SKM-1 (cell line): ENCODE measurements around the gene DEFB126.
"Not testable (repeated sequence)": the region's sequence is repeated elsewhere in the genome, so short reads cannot be mapped to it uniquely, and the experiment has no call there.

Experiments
- DNase-seq: peaks from one replicate; lab custom pipeline; 2025; ENCODE audit not compliant: unreplicated experiment; lab: John Stamatoyannopoulos, UW

The DEFB126 gene

GRCh38 chr20:142290-142689, at the start of gene DEFB126:
DEFB126 (plus strand) TSS chr20:142590; CDS start chr20:142629, 39 bp downstream.
- DNase-seq = no peak

DNA sequence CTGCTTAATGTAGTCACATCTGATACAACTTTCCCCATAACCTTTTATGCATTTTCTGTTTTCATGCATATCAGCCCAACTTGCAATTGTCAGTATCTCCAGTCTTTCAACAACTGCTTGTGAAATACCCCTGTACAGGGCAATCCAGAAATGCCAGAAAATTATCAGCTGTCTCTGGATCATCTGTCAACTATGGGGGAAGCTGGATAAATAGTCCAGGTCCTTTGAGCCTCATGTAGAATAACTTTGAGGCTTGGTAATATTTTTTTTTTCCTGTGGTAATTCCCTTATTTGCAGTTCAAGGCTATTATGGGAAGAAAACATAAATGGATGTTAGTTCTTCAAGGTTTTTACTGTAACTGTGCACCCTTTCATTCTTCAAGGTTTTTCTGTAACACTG, 48.7 kb upstream of the DEFB126 start:
- no peak for DNase-seq

GRCh38 chr20:95215-95614, 47.2 kb upstream of the DEFB126 start:
- no peak for DNase-seq

- not testable (repeated sequence) for DNase-seq
Observed at GRCh38 chr20:97691-98090, 44.7 kb upstream of the DEFB126 start.

- DNase-seq = no peak
Observed at GRCh38 chr20:101975-102374, 40.4 kb upstream of the DEFB126 start.

- no peak for DNase-seq
Observed at GRCh38 chr20:103456-103855, 38.9 kb upstream of the DEFB126 start.

DNA sequence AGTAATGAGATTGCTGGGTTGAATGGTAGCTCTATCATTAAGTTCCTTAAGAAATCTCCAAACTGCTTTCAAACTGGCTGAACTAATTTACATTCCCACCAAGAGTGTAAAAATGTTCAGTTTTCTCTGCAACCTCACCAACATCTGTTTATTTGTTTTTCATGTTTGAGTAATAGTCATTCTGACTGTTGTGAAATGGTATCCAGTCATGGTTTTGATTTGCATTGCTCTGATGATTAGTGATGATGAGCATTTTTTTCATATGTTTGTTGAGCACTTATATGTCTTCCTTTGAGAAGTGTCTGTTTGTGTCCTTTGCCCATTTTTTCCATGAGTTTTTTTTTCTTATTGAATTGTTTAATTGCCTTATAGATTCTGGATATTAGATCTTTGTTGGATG, 30.0 kb upstream of the DEFB126 start:
- no peak for DNase-seq

- DNase-seq = no peak
Observed at GRCh38 chr20:117518-117917, 24.9 kb upstream of the DEFB126 start.

- not testable (repeated sequence) for DNase-seq
Observed at GRCh38 chr20:129786-130323, 12.5 kb upstream of the DEFB126 start.

GRCh38 chr20:137668-138490, 4.5 kb upstream of the DEFB126 start:
- no peak for DNase-seq

- no peak for DNase-seq
Observed at GRCh38 chr20:145877-146276, 3.5 kb downstream of the DEFB126 start.

- DNase-seq = no peak
Observed at GRCh38 chr20:152131-152530, 9.7 kb downstream of the DEFB126 start.

DNA sequence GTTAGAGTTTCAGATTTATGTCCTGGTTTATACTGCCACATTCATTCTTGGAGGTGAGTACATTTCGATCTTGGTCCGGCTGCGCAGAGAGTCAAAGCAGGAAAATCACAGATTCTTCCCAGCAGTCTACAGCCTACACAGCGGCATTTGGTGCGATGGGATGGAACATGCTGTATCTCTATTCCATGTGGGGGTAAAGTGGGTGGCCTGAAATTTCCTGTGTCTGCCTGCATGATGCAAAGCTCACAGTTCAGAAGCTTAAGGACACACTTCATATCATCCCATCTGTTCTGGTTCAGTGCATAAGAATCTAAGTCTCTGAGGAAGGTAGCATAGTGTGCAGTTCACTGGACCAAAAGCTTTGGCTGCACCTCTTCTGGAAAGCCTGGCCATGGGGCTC, 14.8 kb downstream of the DEFB126 start, which contains the start of gene DEFB127:
Gene DEFB127, plus strand, starts transcription at position 301 of the 400 bp plus-strand sequence. Its CDS starts 91 bp downstream, at position 392.
- DNase-seq = no peak

- no peak for DNase-seq
Observed at GRCh38 chr20:164618-165017, 22.2 kb downstream of the DEFB126 start.

DNA sequence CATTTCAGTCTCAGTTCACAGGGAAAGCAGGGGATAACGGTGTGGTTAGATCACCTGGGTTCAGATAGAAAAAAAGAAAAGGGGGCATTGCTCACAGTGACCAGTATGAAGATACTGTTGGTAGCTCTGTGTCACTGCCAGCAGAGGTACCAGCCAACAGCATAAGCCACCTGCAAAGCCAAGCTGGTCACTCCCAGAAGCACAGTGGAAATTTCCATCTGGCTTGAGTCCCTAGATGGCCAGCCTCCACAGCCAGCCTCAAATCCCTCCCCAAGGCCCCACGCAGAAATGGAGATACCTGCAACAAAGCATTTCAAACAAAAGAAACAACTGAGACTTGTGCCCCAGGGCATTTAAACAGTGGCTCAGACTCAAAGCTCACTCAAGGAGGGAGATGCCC, 26.5 kb downstream of the DEFB126 start:
- no peak for DNase-seq

DNA sequence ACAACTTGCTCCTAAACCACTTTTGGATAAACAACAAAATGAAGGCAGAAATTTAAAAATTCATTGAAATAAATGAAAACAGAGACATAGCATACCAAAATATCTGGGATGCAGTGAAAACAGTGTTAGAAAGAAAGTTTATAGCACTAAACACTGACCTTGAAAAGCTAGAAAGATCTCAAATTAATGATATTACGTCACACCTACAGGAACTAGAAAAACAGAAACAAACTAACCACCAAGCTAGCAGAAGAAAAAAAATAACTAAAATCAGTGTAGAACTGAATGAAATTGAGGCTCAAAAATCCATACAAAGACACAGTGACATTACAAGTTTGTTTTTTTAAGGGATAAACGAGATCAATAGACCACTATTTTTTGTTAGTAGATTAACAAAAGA, 41.9 kb downstream of the DEFB126 start:
- no peak for DNase-seq

DNA sequence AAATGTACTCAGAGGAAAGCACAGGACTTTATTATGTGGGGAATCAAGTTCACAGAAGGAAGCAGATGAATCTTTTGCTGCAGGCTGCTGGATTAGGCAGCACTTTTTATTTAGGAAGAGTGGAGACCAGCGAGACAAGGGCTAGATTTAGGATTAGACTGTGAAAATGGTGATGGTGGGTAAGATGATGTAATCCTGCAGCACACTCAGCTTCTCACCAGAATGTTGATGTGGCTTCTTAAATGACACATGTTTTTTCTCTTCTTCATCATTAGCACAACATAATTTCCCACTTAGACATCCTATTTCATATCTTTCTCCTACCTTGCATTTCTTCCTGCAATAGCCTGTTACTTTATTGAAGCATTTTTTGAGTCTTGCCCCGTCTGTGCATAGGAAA, 45.3 kb downstream of the DEFB126 start:
- no peak for DNase-seq

GRCh38 chr20:189611-190010, 47.2 kb downstream of the DEFB126 start, which contains the start of gene DEFB128:
DEFB128 (minus strand) TSS chr20:189711; CDS start chr20:189623, 88 bp downstream.
- no peak for DNase-seq
